HG02642 (cell line): Measurements from ENCODE around the gene UGT1A8.
"Not testable (repeated sequence)": the region's sequence is repeated elsewhere in the genome, so short reads cannot be mapped to it uniquely, and the experiment has no call there.

Experiments used
- ATAC-seq: cut with Tn5 transposase; IDR thresholded peaks from one replicate; pipeline ENCODE4 v1.9.1; 2021; ENCODE audit warnings: mild to moderate bottlenecking; ENCODE audit not compliant: unreplicated experiment, poor library complexity

UGT1A8 gene

GRCh38 chr2:233617476-233617875 lies at the start of gene UGT1A8:
TSS of gene UGT1A8 (plus strand) at chr2:233617633. CDS start at chr2:233617708, 75 bp downstream.
- not testable (repeated sequence) for ATAC-seq

- no peak for ATAC-seq
Measured at GRCh38 chr2:233571001-233571400, 46.4 kb upstream of the UGT1A8 start.

- no peak for ATAC-seq
Measured at GRCh38 chr2:233571462-233571861, 46.0 kb upstream of the UGT1A8 start.

- no peak for ATAC-seq
Measured at GRCh38 chr2:233572468-233572867, 45.0 kb upstream of the UGT1A8 start.

- not testable (repeated sequence) for ATAC-seq
Measured at GRCh38 chr2:233577341-233577740, 40.1 kb upstream of the UGT1A8 start.

- ATAC-seq: not testable (repeated sequence)
Measured at GRCh38 chr2:233583217-233583965, 34.0 kb upstream of the UGT1A8 start.

GRCh38 chr2:233584210-233584609 lies 33.2 kb upstream of the UGT1A8 start:
- no peak for ATAC-seq

GRCh38 chr2:233588400-233588799 lies 29.0 kb upstream of the UGT1A8 start:
- no peak for ATAC-seq

- ATAC-seq: not testable (repeated sequence)
Measured at GRCh38 chr2:233592706-233593105, 24.7 kb upstream of the UGT1A8 start.

- no peak for ATAC-seq
Measured at GRCh38 chr2:233593201-233593600, 24.2 kb upstream of the UGT1A8 start.

- ATAC-seq: no peak
Measured at GRCh38 chr2:233597522-233597921, 19.9 kb upstream of the UGT1A8 start.

- ATAC-seq: no peak
Measured at GRCh38 chr2:233598952-233599351, 18.5 kb upstream of the UGT1A8 start.

- ATAC-seq: no peak
Measured at GRCh38 chr2:233600386-233600785, 17.0 kb upstream of the UGT1A8 start.

GRCh38 chr2:233602076-233602475 lies 15.4 kb upstream of the UGT1A8 start:
- no peak for ATAC-seq

GRCh38 chr2:233603520-233603919 lies 13.9 kb upstream of the UGT1A8 start:
- no peak for ATAC-seq

GRCh38 chr2:233604826-233605225 lies 12.6 kb upstream of the UGT1A8 start:
- no peak for ATAC-seq

GRCh38 chr2:233605680-233606079 lies 11.8 kb upstream of the UGT1A8 start:
- ATAC-seq: no peak

GRCh38 chr2:233611284-233611683 lies 6.1 kb upstream of the UGT1A8 start:
- no peak for ATAC-seq

- no peak for ATAC-seq
Measured at GRCh38 chr2:233620204-233620603, 2.8 kb downstream of the UGT1A8 start.

GRCh38 chr2:233621863-233622262 lies 4.4 kb downstream of the UGT1A8 start:
- ATAC-seq: not testable (repeated sequence)

GRCh38 chr2:233627331-233628025 lies 10.0 kb downstream of the UGT1A8 start:
- ATAC-seq: no peak

- not testable (repeated sequence) for ATAC-seq
Measured at GRCh38 chr2:233636306-233636705, 18.9 kb downstream of the UGT1A8 start, which contains the start of gene UGT1A10. TSS of gene UGT1A10 (plus strand) at chr2:233636448. CDS start at chr2:233636523, 75 bp downstream.
